ENCODE results near the gene TMEM132D.

TMEM132D gene

DNA sequence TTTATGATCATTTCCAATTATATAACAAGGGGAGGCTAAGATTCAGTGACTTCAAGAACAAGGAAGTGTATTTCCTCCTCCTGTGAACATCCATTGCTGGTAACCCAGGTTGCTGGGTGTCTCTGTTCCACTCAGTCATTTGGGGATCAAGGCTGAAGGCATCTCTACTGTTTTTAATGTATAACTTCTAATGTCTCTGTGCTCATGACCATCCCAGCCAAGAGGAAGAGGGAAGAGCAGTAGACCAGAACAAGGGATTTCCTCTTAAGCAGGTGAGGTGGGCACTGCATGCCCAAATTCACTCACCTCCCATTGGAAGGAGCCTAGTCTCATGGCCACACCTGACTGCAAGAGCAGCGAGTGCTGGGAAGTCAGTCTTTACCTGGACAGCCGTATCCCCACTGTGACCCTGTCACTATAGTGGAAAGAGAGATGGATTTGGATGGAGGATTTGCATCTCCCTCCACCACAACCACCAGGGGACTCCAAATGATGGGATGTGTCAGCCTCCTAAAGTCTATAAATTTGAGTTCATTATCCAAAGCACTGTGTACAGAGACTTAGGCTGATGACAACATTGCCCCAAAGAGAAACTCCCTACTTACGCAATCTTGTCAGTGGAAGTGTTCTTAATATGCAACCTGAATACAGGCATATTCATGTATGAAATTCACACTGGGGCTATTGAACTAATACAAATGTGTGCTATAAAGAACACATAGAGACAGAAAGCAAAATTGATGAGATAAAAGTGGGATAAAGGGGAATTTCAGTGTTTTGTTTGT is 368.7 kb downstream of the TMEM132D start:
- no peak for DNase-seq (ENCODE audit: low read depth in 2 of 2)

DNA sequence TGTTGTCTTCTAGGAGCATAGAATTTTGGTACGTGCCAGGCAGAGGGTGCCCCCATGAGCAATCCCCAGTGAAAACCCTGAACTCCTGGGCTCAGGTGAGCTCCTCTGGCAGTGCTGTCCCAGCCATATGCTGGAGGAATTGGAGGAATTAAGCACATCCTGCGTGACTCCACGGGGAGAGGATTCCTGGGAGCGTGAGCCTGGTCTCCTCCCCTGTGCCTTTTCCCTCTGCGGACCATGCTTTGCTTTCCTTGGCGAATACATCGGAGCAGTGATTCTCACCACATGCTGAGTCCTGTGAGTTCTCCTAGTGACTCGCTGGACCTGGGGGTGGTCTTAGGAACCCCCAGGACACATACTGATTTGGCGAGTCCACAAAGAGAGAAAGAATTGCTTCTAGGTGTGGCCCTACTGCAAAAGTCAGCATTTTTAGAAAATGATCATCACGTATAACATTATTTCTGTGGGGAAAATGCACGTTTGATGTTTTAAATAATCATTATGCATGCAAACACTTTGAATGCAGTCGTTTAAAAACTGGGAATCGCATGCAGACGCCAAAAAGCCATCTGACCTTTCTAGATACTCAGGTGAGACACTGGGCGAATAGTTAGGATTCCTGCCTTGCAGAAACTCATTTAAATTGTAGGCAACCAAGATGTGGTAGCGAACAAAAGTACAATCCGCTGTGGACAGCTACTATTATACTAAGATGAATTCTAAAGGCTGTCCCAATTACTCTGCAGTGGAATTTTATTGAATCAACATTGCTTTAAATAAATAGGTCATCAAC is 370.9 kb downstream of the TMEM132D start:
- DNase-seq (ENCODE audit: low read depth in 2 of 2) = no peak

DNA sequence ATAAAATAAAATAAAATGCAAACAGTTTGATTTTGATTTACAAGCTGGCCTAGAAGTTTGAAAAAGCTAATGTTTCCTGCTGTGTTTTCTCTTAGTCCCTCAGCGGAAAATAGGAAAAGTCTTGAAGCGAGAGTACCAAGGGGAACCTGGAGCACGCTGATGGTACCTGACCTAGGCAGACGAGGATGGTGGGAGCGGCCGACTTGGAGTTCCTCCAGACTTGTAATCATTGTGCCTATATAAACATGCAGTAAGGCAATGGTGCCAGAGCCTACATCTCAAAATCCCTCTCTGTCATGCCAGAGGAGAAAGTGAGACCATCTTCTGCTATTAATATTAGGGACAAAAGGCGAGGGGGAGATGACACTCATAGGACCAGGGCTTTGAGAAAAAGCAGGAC is 371.7 kb downstream of the TMEM132D start:
- DNase-seq (ENCODE audit: low read depth in 2 of 2) = no peak

DNA sequence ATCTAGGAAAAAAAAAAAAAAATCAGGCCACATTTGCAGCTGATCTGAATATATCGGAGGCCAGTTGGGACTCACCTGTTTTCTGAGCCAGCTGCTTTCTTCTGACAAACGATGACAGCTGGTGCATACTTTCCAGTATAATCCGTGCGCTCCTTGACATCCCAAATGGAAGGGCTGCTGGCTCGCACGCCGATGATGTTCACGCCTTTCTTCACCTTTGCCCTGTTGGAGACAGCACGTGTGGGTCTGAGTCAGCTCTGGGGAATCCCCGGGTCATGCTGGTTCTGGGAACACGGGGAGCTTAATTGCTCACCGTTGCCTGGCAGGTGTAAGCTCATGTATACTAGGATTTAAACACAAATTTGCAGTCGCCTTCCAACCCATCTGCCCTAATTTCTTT is 372.8 kb downstream of the TMEM132D start:
- DNase-seq (ENCODE audit: low read depth in 2 of 2) = no peak

- DNase-seq (ENCODE audit: low read depth in 2 of 2) = no peak
These were observed 373.3 kb downstream of the TMEM132D start for GRCh38 chr12:129530517-129530916.

GRCh38 chr12:129527506-129527905 is 376.3 kb downstream of the TMEM132D start:
- no peak for DNase-seq (ENCODE audit: low read depth in 2 of 2)

DNA sequence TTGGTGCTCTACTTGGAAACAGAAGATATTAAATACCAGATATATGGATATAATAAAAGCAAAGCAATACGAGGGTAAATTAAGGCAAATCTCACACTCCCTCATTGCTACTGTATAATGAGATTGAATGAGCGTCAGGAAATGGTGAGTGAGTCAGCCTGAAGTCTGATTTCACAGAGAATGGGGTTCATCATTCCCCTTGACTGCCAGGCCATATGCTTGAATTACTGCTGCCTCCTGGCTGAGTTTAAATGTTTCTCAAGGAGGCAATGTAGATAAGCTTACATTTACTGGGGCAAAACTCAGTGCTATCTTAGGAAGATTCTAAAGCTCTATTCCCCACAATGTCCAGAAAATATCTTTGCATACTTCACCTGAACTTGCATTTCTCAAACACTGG is 380.2 kb downstream of the TMEM132D start:
- no peak for DNase-seq (ENCODE audit: low read depth in 2 of 2)

GRCh38 chr12:129520739-129521138 is 383.1 kb downstream of the TMEM132D start:
- no peak for DNase-seq (ENCODE audit: low read depth in 2 of 2)

DNA sequence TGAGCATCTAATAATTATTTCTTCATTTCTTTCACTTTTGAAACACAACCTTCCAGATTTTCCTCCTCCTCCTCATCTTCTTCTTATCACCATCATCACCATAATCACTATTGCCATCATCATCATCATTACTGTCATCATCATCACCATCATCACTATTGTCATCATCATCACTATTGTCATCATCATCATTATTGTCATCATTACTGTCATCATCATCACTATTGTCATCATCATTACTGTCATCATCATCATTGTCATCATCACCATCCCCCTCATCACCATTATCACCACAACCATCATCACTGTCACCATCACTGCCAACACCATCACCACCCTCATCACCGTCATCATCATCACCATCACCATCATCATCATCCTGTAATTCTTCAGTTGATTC is 400.0 kb downstream of the TMEM132D start:
- no peak for DNase-seq (ENCODE audit: low read depth in 2 of 2)

- no peak for DNase-seq (ENCODE audit: low read depth in 2 of 2)
These were observed 407.6 kb downstream of the TMEM132D start for GRCh38 chr12:129496226-129496625.

GRCh38 chr12:129494766-129495165 is 409.1 kb downstream of the TMEM132D start:
- no peak for DNase-seq (ENCODE audit: low read depth in 2 of 2)

DNA sequence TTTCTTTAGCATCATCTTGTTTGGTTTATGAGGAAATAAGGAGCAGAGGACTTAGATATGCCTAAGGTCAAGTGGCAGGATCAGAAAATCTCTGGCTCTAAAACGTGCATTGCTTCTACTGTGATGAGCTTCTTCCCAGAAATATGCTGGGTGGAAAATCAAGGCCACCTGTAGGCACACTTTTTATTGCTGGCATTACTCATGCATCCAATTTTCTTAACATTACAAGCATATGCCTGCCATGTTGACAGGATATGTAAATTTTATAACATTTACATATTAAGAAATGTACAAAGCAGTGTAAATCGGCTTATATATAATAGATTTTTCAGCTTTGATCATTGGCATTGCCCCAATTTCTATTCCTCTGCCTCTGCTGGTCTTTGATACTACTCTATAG is 409.6 kb downstream of the TMEM132D start:
- no peak for DNase-seq (ENCODE audit: low read depth in 2 of 2)

GRCh38 chr12:129489100-129489676 is 414.6 kb downstream of the TMEM132D start:
- DNase-seq (ENCODE audit: low read depth in 2 of 2) = no peak

DNA sequence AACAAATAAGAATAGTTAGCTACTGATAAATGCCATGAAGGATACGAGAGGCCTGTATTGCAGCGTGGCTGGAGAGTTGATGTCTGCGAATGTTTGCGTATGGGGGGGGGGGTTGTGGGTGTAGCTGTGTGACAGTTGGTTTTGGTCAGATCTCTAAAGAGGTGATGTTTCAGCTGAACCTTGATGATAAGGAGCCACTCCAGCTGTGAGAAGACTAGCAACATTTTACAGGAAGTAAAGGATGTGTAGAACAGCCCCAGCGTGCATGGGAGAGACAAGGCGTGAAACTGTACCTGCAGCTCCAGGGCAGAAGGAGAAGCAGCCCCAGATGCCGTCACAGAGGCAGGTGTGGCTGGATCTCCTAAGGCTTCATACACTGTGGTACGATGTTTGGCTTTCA is 416.9 kb downstream of the TMEM132D start:
- no peak for DNase-seq (ENCODE audit: low read depth in 2 of 2)

DNA sequence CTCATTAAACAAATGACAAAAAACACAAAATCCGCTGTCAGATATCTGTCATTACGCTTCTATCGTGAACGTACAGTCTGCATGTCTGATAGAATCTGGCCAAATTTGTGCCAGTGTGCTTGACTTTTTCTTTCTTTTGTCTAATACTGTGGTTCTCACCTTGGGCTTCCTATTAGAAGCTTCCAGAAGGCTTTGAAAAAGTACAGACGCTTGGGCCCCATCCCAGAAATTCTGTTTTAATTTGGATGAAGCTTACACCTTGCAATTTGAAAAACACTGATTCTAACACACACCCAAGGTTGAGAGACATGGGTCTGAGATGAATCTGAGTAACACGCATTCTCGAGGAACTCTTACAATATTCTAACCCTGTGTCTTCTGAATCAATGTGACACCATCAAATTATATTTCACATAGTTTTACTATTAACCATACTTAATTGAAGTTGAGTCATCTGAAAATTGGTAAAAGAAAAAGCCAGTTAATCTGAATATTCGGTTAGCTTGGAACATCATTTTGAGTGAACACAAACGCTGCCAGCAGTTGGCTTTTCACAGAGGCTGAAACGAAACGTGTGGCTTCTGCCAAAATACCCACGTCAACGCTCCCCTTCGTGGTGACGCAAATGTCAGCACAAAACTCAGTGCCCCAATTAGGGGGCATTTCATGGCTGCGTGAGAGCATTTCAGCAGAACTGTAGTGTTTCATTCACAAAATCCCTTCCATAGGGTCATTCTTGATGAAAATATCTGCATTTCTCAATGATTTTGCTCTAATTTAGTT is 420.5 kb downstream of the TMEM132D start:
- DNase-seq (ENCODE audit: low read depth in 2 of 2) = no peak

- no peak for DNase-seq (ENCODE audit: low read depth in 2 of 2)
These were observed 421.9 kb downstream of the TMEM132D start for GRCh38 chr12:129481921-129482320.

GRCh38 chr12:129470196-129470595 is 433.6 kb downstream of the TMEM132D start:
- no peak for DNase-seq (ENCODE audit: low read depth in 2 of 2)

GRCh38 chr12:129467726-129468125 is 436.1 kb downstream of the TMEM132D start:
- DNase-seq (ENCODE audit: low read depth in 2 of 2) = no peak

DNA sequence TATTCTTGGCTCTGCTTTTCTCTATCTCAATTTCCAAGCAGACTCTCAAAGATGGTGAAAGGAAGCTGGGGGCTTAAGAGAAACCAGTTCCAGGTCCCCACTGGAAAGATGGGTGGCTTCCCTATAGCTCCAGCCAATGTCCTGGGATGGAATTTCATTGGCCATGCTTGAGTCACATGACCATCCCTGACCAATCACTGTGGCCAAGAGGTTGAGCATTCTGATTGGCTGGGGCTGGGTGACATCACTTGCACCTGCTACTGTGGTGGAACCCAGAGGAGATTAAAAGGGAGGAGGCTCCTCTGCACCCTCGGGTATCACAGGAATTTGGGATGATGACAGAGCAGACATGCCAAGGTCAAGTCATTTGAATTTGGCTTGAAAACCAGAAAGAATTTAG is 436.5 kb downstream of the TMEM132D start:
- DNase-seq (ENCODE audit: low read depth in 2 of 2) = no peak

DNA sequence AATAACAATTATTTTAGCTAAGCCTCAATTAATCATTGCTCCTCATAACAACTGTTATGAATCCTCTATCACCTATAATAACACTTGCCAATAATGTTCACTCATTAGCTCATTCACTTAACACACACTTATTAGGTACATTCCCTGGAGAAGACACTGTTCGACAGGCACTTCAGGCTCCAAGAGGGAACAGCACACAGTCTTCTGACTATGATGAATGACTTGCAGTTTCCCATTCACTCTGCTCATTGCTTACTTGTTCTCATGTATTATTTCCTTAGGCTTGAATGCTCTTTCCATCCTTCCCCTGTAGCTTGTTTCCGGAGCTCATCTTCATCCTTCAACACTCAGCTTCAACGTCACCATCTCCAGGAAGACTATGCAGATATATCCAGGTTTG is 437.3 kb downstream of the TMEM132D start:
- no peak for DNase-seq (ENCODE audit: low read depth in 2 of 2)

GRCh38 chr12:129459886-129460285 is 443.9 kb downstream of the TMEM132D start:
- no peak for DNase-seq (ENCODE audit: low read depth in 2 of 2)

DNA sequence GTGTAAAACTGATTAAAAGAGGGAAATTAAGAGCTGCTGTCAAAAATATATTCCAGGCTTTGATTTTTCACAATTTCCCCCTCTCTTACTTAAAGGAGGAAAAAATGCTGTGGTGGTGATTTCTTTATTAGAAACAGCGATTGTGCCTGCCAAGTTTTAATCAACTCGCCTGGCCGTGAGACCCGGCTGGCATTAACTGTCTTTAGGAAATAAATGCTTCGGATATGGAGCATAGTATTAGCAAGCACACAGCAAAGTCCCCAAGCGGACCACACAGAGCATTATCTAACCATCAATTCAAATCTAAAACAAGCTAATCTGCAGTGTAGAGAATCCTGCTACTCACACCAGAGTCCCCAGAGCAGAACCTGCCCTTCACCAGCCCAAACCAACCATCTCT is 457.1 kb downstream of the TMEM132D start:
- no peak for DNase-seq (ENCODE audit: low read depth in 2 of 2)

Data from activated CD4-positive, alpha-beta T cell treated with anti-CD3 and anti-CD28 coated beads for 24 hours (primary cell).